Suprapubic skin (tissue), 4 donors: ENCODE measurements around the gene EPSTI1. TPM values are rescaled to one million over a fixed set of nuclear protein-coding genes. Genes with fewer than 3 reads are reported as not detected.

Experiments
- DNase-seq, 2 donors: peaks; one replicate each; pipeline ENCODE4 v3.0.0-alpha.2; 2019; ENCODE audit warnings: low spot score in 2 of 2
- H3K27ac ChIP-seq: fragments of 200-600 bp; sonication (generic); one replicate; pipeline ENCODE4 v1.5.1; 2019
- H3K27me3 ChIP-seq: fragments of 200-600 bp; sonication (generic); one replicate; pipeline ENCODE4 v1.5.1; 2019
- H3K36me3 ChIP-seq: fragments of 200-600 bp; sonication (generic); one replicate; pipeline ENCODE4 v1.5.1; 2019
- H3K4me1 ChIP-seq: fragments of 200-600 bp; sonication (generic); one replicate; pipeline ENCODE4 v1.5.1; 2019
- H3K4me3 ChIP-seq: fragments of 200-600 bp; sonication (generic); one replicate; pipeline ENCODE4 v1.5.1; 2019; ENCODE audit warnings: mild to moderate bottlenecking
- H3K9me3 ChIP-seq: fragments of 200-600 bp; sonication (generic); one replicate; pipeline ENCODE4 v1.5.1; 2019
- CTCF ChIP-seq, 2 donors: fragments of 200-600 bp in 1 of 2; fragments of 450-650 bp in 1 of 2; sonication (generic) in 1 of 2; IDR thresholded peaks; one replicate each; pipeline ENCODE4 v1.5.1; 2016 to 2019; ENCODE audit warnings: antibody characterized with exemption in 2 of 2, mild to moderate bottlenecking in 1 of 2, moderate library complexity in 1 of 2
- EP300 ChIP-seq: sonication (generic); formaldehyde crosslinking; IDR thresholded peaks from one replicate; pipeline ENCODE4 v1.6.1; 2017; ENCODE audit warnings: antibody characterized with exemption
- POLR2A ChIP-seq, 2 donors: fragments of 450-650 bp; IDR thresholded peaks; one replicate each; pipeline ENCODE4 v1.6.1; 2017; ENCODE audit warnings: antibody characterized with exemption in 2 of 2, mild to moderate bottlenecking in 2 of 2, moderate library complexity in 2 of 2
- POLR2AphosphoS5 ChIP-seq, 3 donors: sonication (generic); formaldehyde crosslinking; IDR thresholded peaks; one replicate each; pipeline ENCODE4 v1.6.1; 2017; ENCODE audit warnings: antibody characterized with exemption in 3 of 3
- WGBS: methylation state at CpG from one replicate; pipeline ENCODE4 v1.1.5; 2018; 5-methylcytosine and 5-hydroxymethylcytosine counted together
- total RNA-seq, 4 donors: library from RNA; depleted of rRNA; stranded (reverse); fragments of >200 nt; gene quantifications; one replicate each; pipeline ENCODE4 v1.1.0, GENCODE V29; 2016

The EPSTI1 gene
- total RNA-seq, 4 donors from 2014 or later = 0.53 to 2.7 (median 1.1) TPM

DNA sequence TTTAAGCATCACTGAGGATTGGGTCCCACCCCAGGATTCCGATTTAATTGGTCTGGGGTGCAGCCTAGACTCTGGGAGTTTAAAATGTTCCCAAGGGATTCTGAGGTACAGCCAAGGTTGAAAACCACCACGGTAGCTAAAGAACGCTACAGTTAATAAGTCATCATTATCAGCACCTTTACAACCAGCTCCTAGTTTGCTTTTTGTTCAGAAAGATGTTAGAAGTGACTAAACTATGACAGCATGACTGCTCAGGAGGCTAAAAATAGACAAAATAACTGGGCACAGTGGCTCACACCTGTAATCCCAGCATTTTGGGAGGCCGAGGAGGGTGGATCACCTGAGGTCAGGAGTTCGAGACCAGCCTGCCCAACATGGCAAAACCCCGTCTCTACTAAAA, 11.7 kb upstream of the EPSTI1 start:
- Histone ChIP-seq H3K36me3 (no peaks in the 10 kb centered on the region), H3K4me1 (no peaks in the 10 kb centered on the region), H3K27ac (no peak overlapping the region), H3K4me3 (no peak overlapping the region), H3K27me3 (no peaks in the 10 kb centered on the region), H3K9me3 (no peaks in the 10 kb centered on the region)
- no peak for TF ChIP-seq POLR2AphosphoS5 (IDR thresholded peaks at IDR 0.05)
- TF ChIP-seq POLR2A (IDR thresholded peaks at IDR 0.05) = no peak
- TF ChIP-seq CTCF (IDR thresholded peaks at IDR 0.05) = no peak
- no peak for TF ChIP-seq EP300
- DNase-seq = no peak
- WGBS = 93% methylated on average over 6 of the region's 6 CpGs

GRCh38 chr13:43003010-43003409, 11.0 kb upstream of the EPSTI1 start:
- Histone ChIP-seq H3K4me3 (no peak overlapping the region), H3K36me3 (no peaks in the 10 kb centered on the region), H3K9me3 (no peaks in the 10 kb centered on the region), H3K27me3 (no peaks in the 10 kb centered on the region), H3K4me1 (no peaks in the 10 kb centered on the region), H3K27ac (no peak overlapping the region)
- no peak for DNase-seq
- TF ChIP-seq POLR2AphosphoS5 (IDR thresholded peaks at IDR 0.05) (no peak), POLR2A (IDR thresholded peaks at IDR 0.05) (no peak), CTCF (IDR thresholded peaks at IDR 0.05) (no peak), EP300 (no peak)
- whole genome bisulfite sequencing = 59% methylated on average over 2 of the region's 2 CpGs

- Histone ChIP-seq H3K27ac (no peak overlapping the region), H3K4me1 (no peaks in the 10 kb centered on the region), H3K4me3 (no peak overlapping the region), H3K9me3 (no peaks in the 10 kb centered on the region), H3K36me3 (no peaks in the 10 kb centered on the region), H3K27me3 (no peaks in the 10 kb centered on the region)
- WGBS = 94% methylated on average over 2 of the region's 2 CpGs
- TF ChIP-seq EP300 (no peak), POLR2AphosphoS5 (IDR thresholded peaks at IDR 0.05) (no peak), POLR2A (IDR thresholded peaks at IDR 0.05) (no peak), CTCF (IDR thresholded peaks at IDR 0.05) (no peak)
- no peak for DNase-seq
Measured at GRCh38 chr13:43002021-43002420, 10.0 kb upstream of the EPSTI1 start.

GRCh38 chr13:43000676-43001075, 8.6 kb upstream of the EPSTI1 start:
- H3K4me3 ChIP-seq = no peak overlapping the region
- DNase-seq = no peak
- H3K9me3 ChIP-seq = no peaks in the 10 kb centered on the region
- H3K4me1 ChIP-seq = no peaks in the 10 kb centered on the region
- WGBS = 63% methylated on average over 4 of the region's 4 CpGs
- no peaks in the 10 kb centered on the region for H3K27me3 ChIP-seq
- no peak overlapping the region for H3K27ac ChIP-seq
- TF ChIP-seq EP300 (no peak), POLR2AphosphoS5 (IDR thresholded peaks at IDR 0.05) (no peak), CTCF (IDR thresholded peaks at IDR 0.05) (no peak), POLR2A (IDR thresholded peaks at IDR 0.05) (no peak)
- H3K36me3 ChIP-seq = no peaks in the 10 kb centered on the region

DNA sequence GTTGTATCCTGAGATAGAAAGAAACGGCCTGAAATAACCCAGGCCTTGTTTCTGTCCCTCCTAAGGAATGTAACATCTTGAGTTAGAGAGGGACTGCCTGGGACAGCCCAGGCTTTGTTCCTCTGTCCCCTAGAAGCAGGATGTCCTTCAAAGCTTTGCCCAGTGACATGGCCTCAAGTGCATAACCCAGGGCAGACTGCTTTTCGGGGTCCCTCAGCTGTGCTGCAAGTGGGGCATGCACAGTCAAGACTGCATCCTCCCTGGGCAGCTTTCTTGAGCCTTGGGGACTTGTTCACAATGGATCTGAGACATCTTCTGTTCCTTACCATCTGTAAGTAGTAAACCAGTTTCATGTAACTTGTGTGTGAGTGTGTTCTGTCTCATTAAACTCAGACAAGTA, 7.5 kb upstream of the EPSTI1 start:
- no peak for TF ChIP-seq EP300
- no peak for TF ChIP-seq POLR2AphosphoS5 (IDR thresholded peaks at IDR 0.05)
- TF ChIP-seq CTCF (IDR thresholded peaks at IDR 0.05) = no peak
- no peak for DNase-seq
- Histone ChIP-seq H3K9me3 (no peaks in the 10 kb centered on the region), H3K4me3 (no peak overlapping the region), H3K27me3 (no peaks in the 10 kb centered on the region), H3K4me1 (no peaks in the 10 kb centered on the region), H3K27ac (no peak overlapping the region), H3K36me3 (no peaks in the 10 kb centered on the region)
- 80% methylated on average over 2 of the region's 2 CpGs for WGBS
